AG09319 (cell line): Measurements from ENCODE around the gene TLE4.

Source experiments
- DNase-seq: peaks from one replicate; pipeline ENCODE4 v3.0.0-alpha.2; 2010; ENCODE audit warnings: low read depth; ENCODE audit errors: extremely low read depth
- CTCF ChIP-seq: IDR thresholded peaks from 2 replicates; pipeline ENCODE4 v1.5.1; 2011; ENCODE audit warnings: low read depth, mild to moderate bottlenecking, inconsistent platforms, low read length, moderate library complexity

TLE4 gene

GRCh38 chr9:79551586-79551985 is 20.2 kb upstream of the TLE4 start:
- no peak for TF ChIP-seq CTCF

DNA sequence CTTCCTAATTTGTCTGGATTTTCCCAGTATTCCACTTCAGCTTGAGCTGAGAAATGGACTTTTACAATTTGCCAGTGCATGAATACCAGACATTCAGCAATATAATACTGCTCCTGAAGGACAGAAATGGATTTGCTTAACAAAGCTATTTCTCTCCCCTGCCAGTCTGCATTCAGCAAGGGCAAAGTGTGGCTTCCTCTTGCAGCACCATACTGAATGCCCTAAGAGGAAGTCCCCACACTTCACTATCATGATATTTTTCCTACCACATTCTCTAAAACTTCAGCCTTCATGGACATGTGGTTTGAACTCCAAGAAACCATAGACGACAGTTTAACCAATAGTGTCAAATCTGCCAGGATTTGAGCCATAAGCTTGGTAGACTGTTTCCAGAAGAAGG is 19.8 kb upstream of the TLE4 start:
- no peak for DNase-seq
- TF ChIP-seq CTCF: no peak

More at GRCh38 chr9:79551586-79551985, 20.2 kb upstream of the TLE4 start:
- DNase-seq: no peak

DNA sequence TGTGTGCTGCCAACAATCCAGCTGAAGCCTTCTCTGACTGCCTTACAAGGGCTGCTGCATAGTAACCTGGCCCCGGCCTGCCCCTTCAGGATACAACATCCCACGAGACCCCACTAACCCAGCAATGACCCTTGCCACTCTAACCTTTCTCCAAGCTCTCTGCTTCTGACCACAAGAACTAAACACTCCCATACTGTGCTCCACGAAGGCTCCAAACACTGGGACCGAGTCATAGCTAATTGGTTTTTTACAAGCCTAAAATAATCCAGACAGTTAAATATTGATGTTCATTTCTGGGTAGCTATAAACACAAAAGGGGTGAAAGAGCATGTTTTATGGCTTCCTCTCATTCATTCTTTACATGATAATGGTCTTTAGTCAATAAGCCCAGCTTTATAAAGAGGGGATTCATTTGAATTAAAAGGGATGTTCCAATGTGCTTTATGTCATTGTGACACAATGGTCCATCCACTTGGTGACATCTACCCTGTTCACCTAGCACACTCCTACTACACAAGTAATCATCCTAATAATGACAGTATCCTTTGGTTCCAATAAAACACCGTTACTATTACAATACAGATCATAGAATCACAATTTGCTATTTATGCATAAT is 16.2 kb upstream of the TLE4 start:
- no peak for DNase-seq
- no peak for TF ChIP-seq CTCF

DNA sequence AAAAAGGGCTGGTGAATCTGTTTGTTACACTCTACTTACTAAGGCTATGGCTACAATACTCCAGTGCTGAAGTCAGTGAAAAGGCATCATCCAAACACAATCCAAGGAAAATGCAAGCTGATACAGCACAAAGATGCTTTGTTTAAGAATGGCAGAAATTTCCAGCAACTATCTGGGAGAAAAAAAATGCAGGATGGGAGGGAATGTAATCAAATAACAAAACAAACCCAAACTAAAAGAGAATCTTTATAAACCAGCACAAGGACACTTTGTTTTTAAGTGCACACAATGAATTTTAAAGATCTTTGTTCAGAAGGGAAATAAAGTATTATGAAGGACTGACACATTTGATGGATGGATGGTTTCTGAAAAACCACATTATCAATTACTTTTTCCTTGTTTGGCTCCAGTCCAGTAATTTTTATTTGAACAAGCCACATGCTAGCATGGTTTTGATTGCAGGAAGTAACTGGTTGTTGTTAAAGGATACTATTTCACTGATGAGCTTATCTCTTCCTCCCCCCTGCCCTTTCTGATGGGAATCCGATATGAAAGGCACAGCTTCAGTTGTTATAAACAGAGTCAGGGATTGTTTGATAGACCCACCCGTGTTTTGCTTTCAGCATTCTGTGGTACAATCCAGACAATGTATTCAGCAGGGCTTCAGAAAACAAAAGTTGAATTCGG is 12.1 kb upstream of the TLE4 start:
- no peak for DNase-seq
- TF ChIP-seq CTCF: no peak

- no peak for DNase-seq
- no peak for TF ChIP-seq CTCF
These were observed 8.9 kb upstream of the TLE4 start for GRCh38 chr9:79562749-79563386.

DNA sequence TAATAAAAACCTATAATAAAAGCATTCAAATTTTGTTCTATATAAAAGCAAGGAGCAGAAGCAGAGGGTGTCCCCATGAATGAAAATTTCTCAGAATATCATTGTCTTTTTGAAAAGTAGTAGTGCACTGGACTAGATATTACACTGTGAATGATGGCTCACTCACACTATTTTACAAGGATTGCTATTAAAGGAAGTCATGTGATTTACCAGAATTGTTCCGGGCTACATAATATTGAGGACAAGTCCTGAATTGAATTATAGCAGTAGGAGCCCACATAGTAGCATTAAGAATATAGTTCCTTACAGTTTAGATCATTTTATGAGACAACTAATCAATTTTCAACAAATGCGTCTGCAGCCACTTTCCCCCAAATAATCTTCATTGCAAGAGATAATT is 7.7 kb upstream of the TLE4 start:
- TF ChIP-seq CTCF: no peak
- no peak for DNase-seq

DNA sequence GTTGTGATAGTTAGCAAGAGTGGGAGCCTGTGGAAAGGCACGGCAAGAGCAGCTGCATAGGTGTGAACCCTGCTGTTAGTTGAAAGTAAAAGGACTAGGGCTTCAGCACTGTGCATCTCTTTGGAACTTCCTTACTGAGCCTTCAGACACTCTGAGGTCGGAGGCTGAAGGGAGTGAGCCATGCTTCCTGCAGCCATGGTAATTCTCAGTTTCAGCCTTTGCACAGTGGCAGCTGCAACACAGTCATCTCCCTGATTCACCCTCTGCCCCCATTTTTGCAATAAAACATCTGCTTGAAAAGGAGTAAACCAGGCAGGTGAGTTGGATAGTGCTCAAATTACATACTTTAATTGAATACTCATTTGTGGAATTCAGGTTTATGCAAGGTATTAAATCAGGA is 6.5 kb upstream of the TLE4 start:
- DNase-seq: no peak
- no peak for TF ChIP-seq CTCF
